MV-4-11 (cell line): ENCODE data around the gene MINDY2.
"Not testable (repeated sequence)": the region's sequence is repeated elsewhere in the genome, so short reads cannot be mapped to it uniquely, and the experiment has no call there.

Experiments
- DNase-seq: peaks from one replicate; lab custom pipeline; 2025; lab: John Stamatoyannopoulos, UW

The MINDY2 gene

DNA sequence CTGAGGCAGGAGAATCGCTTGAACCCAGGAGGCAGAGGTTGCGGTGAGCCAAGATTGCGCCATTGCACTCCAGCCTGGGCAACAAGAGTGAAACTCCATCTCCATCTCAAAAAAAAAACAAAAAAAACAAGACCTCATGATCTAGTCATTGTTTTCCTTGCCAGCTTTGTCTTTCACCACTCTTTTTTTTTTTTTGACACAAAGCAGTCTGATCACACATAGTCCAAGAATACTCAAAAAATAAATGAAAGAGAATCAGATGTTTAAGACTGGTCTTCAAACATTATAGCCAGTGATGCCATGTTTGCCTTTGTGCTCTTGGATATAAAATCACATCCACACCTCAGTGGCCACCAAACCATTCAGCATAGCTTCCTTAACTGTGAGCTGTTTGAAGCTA lies 15.8 kb upstream of the MINDY2 start:
- no peak for DNase-seq

DNA sequence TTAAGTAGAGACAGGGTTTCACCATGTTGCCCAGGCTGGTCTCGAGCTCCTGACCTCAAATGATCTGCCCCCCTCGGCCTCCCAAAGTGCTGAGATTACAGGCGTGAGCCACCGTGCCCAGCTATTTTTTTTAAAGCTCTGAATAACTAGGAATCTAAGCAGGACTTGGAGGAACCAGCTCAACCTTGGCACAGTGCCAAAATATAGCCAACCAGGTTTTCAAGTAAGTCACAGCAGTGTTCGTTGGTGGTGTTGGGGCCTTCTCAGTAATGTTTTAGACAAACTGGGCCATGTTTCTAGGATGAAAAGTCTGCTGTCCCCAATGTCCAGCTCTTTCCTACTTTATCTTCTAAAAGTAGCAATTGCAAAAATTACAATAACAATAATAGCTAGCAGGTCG lies 15.1 kb upstream of the MINDY2 start:
- DNase-seq, result no peak

DNA sequence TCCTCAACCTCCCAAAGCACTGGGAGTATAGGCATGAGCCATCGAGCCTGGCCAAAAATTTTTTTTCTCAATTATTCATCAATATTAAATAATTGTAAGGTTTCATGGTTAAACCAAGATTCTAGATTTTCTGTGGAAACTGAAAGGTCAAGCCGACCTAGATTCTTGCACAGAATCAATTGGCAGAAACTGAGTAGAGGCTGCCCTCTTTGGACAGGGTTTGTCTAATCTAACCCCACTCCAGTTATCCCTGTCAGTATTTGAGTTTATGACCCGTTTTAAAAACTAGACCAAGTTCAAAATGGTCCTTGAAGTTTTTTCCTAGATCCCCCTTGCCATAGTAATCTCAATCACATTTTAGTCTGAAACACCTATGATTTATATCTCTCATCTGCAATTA lies 13.0 kb upstream of the MINDY2 start:
- peak; percentile 21 for DNase-seq

DNA sequence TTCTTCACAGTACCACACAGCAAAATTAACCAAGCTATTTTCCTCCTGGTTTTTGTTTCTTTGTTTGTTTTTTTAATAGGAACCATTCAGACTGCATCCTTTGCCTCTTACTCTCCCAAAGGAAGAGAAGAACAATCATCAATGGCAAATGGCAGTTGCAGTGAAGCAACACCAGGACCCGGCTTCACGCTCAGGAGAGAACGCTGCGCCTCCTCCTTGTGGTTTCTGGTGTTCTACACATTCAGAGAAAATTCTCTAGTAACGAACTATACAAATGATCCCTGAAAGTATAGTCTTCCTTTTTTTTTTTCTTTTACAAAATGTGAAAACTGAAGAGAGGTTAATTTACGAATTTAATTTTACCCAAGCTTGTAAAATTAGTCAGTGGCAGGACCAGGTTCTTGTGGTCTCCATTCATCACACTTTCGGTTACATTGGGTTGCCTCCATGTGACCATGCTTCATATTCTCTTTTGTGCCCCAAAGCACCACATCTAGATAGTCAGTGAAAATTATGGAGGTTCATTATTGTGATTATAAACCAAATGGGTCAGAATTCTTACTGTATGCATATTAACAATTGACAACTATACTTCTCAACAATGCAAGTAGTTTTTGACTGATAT lies 10.6 kb upstream of the MINDY2 start:
- peak; percentile 57 for DNase-seq

DNA sequence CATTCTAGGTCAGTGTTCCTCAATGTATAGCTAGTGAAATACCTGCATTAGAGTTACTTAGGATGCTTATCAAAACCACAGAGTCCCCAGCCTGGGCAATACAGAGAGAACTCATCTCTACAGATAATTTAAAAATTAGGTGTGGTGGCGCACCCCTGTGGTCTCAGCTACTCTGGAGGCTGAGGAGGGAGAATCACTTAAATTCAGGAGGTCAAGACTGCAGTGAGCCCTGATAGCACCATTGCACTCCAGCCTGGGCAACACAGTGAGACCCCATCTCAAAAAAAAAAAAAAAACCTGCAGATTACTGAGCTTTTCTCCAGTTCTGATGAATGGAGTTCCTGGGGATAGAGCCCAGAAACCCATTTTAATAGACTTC lies 10.1 kb upstream of the MINDY2 start:
- no peak for DNase-seq

DNA sequence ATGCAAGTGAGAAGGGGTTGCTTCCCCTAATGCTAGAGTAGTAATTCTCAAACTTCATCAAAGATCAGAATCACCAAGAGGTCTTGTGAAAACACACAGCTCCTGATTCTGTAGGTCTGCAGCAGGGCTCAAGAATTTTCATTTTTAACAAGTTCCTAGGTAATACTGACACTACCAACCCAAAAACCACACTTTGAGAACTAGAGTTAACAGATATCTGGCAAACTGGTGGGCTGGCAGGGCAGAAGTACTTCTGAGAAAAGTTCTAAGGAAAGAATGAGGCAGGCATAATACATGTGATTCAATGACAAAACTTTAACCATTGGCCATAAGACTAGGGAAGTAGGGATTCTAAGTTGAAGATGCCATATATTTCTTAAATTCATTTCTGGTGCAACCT lies 8.8 kb upstream of the MINDY2 start:
- DNase-seq, result no peak

DNA sequence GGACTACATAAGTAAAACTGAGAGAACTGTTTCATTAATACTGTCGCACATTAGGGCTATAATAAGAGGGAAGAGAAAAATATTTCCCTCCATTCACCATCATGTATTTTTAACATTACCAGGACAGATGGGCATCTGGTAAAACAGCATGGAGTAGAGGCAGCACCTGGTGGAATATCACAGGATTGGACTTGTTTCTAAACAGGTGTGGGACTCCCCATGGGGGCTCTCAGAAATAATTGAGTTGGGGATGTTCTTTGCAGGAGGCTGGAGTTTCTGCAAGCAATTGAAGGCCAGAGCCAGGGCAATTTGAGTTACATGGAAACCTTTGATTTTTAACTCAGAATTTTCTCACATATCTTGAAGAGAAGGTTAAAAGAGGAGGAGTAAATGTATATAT lies 8.4 kb upstream of the MINDY2 start:
- no peak for DNase-seq

DNA sequence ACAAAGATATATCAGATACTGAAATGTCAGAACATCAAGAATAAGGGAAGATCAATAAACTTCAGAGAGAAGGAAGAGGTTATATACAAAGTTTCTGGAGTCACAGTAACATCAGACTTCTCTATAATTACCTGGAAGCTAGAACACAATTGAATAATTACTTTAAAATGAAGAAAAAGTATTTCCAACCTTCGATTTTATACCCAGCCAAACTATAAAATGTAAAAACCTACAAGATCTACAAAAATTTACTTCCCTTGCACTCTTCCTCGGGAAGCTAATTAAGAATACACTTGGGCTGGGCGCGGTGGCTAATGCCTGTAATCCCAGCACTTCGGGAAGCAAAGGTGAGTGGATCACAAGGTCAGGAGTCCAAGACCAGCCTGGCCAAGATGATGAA lies 6.6 kb upstream of the MINDY2 start:
- no peak for DNase-seq

DNA sequence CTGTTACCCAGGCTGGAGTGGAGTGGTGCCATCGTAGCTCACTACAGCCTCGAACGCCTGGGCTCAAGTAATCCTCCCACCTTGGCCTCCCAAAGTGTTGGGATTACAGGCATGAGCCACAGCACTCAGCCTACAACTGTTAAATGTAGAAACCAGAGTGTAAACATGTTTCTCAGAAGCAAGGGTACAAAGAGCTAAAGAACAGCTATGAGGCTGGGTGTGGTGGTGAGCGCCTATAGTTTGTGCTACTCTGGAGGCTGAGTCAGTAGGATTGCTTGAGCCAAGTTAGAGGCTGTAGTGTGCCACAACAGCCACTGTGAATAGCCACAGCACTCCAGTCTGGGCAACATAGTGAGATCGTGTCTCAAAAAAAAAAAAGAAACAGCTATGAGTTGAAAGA lies 4.8 kb upstream of the MINDY2 start:
- no peak for DNase-seq

DNA sequence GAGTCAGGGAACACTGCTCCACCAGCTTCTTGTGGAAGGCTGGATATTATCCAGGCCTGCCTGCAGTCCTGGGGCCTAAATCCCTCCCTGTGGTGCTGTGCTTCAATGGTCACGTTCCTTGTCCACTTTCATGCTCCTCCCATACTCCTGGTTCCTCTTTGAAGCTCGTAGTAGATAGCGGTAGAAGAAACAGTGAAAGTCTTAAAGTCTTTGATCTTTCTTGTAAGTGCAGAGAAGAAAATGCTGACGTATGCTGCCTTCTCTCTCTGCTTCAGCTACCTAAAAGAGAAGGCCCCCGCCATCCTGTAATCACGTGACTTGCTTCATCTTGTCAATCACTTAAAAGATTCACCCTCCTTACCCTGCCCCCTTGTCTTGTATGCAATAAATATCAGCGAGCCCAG lies 2.5 kb upstream of the MINDY2 start:
- peak; percentile 22 for DNase-seq

DNA sequence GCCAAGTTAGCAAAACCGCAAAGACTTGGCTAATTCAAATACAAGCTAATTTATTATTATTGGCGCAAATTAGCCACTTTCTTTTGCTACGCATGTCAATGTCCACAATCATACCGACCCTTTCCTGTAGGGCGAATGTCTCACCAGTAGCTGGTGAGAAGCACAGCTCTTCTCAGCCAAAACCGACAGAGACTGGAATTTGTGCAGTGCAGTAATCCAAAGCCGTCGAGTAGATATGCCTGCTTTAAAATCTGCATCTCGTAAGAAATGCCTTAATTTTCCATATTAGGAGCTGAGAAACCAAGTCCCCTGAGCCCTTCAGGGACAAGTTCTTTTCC lies 614 bp upstream of the MINDY2 start:
- peak; percentile 53 for DNase-seq

DNA sequence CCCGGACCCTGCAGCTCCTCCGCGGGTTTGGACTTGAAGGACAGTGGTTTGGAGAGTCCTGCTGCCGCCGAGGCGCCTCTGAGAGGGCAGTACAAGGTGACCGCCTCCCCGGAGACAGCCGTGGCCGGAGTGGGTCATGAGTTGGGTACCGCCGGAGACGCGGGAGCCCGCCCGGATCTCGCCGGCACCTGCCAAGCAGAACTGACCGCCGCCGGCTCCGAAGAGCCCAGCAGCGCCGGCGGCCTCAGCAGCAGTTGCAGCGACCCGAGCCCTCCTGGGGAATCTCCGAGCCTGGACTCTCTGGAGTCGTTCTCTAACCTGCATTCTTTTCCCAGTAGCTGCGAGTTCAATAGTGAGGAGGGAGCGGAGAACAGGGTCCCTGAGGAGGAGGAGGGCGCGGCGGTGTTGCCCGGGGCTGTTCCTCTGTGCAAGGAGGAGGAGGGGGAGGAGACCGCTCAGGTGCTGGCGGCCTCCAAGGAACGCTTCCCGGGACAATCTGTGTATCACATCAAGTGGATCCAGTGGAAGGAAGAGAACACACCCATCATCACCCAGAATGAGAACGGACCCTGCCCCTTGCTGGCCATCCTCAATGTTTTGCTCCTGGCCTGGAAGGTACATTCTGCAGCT lies 634 bp downstream of the MINDY2 start:
- no peak for DNase-seq

DNA sequence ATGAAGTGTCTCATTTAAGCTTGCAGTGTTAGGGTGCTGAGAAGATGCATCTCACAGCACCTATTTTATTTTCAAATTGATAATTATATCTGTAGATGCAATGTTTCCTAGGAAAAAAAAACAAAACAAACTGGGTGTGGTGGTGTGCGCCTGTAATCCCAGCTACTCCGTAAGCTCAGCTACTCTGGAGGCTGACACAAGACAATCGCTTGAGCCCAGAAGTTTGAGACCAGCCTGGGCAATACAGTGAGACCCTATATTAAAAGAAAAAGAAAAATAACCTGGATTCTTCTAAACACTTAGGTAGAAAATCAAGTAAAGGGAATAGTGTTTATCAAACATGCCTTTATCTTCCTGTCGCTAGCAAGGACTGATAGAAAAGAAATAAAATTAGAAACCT lies 1.9 kb downstream of the MINDY2 start:
- no peak for DNase-seq

DNA sequence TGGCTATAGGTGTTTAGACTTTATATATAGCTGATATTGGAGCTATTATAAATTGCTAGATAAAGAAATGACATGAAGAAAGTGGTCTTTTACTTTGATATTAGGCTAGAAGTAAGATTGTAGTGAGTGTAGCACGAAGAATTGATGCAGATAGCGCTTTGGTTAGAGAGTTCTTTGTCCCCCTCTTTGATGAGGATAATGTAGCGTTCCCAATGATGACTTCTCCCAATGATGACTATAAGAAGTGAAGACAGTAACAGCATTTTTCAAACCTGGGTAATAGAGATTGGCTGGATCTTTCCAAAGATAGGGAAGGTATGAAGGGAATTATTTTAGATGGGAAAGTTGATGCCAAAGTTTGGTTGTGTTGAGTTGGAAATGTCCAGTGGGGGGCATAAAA lies 4.3 kb downstream of the MINDY2 start:
- DNase-seq, result no peak

DNA sequence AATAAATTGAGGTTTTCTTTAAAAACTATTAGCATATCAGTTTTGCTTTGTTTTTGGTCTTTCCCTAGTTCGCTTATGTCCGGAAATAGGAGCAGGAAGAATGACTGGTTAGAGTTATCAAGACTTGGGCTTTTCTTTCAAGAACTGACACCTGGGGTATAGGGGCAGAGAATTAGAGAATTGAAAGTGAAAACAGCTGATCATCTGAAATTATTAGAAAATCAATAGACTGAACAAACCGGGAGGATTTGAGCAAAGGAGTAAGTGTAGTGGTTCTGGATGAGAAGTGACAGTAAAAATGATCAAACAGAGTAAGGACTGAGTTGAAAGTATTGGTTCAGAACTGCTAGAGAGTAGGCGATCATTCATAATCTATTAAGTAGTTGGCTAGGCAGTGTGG lies 6.0 kb downstream of the MINDY2 start:
- DNase-seq, result no peak

DNA sequence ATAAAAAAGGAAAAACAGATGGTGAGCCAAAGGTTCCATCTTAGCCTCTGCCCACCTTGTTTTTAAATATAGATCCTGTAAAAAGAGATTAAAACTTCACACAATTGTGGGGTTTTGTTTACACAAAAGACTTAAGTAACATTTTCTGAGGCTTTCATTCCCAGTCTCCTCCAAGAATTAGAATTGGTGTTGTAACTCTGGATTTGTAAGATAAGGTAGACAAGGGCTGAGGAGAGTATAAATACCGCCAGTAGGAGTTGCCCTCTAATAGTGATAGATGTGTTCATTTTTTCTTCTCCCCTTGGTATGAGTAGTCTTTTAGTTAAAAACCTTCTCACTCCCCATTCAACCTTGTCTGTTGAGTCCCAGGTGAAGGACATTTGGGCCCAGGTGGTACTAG lies 8.5 kb downstream of the MINDY2 start:
- DNase-seq, result no peak

DNA sequence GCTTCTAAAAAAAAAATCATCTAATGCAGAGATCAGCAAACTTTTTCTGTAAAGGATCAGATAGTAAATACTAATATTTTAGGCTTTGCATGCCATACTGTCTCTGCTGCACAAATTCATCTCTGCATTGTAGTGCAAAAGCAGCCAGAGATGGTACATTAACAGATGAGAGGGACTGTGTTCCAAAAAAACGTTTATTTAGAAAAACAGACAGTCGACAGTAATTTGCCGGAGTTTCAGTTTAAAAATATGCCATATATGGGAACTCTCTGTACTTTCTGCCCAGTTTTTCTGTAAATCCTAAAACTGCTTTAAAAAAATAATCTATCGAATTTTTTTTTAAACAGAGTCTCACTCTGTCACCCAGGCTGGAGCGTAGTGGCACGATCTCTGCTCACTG lies 14.3 kb downstream of the MINDY2 start:
- no peak for DNase-seq

DNA sequence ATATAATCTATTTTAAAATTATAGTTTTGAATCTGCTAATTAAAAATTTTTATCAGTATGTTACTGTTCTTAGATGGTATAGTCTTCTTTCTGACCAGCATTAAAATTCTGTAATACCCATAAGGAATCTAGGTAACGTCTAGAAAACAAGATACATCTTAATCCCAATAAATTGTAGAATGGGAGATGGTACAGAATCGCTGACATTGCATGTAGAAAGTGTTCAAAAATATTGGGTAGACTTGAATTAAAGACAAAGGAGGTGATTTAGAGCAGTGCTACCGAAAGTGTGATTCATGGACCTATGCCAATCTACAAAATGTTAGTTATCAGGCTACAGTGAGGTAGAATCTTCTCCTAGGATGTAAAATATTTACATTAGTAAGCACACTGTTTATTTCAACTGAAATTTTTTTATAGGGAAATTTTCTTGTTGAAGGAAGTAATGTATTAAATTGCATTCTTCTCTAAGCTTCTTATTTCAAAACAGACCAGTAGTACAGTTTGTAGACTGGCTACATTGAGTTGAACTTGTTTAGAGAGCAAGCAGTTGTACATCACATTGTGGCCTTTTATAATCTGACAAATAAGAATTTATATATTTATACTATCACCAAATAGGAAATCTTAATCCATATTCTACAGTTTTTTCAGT lies 17.1 kb downstream of the MINDY2 start:
- no peak for DNase-seq

DNA sequence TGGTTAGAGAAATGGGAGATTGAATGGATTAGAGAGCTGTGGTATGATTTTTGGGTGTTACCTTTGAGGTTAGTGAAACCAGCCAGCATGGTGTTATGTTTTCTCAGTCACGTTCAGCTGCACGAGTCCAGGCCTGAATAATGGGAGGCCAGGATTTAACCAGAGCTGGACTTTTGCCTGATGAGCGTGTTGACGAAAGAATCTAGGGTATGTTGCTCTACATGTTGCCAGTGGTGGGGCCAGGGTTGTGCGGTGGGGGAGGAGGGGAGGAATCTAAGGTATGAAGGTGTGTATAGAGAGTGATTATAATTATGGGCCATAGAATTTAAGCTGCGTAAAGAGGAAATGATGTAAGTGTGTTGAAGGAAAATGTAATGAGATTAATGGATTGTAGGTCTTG lies 22.8 kb downstream of the MINDY2 start:
- no peak for DNase-seq

DNA sequence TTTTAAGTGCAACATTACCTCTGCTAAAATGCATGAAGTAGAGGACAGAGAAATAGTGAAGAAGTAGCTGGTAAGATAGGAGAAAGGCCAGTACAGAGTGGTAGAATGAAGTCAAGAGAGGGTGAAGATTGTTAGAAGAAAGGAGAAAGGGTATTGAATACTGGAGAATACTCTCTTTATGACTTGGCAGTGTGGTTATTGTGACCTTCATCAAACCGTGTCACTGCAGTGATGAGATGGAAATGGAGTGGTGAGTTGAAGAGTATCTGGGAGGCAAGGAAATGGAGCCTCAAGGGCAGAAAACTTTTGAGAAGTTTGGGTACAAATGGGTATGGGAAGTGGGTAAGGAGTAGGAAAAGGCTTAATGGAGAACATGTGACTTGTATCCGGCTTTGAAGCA lies 24.7 kb downstream of the MINDY2 start:
- no peak for DNase-seq

DNA sequence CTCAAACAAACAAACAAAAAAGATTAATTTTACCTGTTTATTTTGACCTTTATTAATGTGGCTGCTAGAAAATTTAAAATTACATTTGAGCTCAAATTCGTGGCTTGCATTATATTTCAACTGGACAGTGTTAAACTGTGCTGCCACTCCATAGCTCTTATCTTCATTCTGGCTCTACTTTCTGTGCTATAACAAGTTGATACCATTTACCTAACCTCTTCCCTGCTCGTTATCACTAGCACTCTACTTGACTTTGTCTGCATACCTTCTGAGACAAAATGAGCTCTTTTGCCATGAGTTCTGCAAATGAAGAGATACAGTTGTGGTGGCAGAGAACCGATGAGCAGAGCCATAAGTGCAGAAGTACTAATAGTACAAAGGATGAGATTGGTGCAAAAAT lies 26.4 kb downstream of the MINDY2 start:
- DNase-seq, result no peak

DNA sequence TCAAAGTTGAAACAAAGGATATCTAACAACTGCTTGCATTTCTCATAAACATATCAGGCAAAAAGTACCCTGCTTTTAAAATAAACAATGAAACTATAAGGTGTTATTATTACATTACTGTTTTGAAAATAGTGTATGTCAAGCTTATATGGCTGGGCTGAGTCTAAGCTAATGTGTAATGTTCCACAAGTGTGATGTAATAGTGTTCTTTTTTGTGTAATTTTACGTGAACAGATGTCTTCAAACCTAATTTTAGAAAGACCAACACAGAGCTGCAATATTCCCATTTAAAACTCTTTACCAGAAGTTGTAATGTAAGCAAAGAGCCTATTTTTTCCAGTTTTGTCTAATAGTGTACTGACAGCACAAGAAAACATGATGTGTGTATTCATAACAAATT lies 34.0 kb downstream of the MINDY2 start:
- DNase-seq, result peak; percentile 59

DNA sequence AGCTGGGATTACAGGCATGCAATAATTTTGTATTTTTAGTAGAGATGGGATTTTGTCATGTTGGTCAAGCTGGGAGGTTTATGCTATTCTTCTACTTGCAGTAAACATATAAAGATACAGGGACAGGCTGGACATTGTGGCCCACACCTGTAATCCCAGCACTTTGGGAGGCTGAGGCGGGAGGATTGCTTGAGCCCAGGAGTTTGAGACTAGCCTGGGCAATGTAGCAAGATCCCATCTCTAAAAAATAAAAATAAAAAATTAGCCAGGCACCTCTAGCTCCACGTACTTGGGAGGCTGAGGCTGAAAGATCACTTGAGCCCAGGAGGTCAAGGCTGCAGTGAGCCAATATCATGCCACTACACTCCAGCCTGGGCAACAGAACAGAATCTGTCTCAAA lies 52.2 kb downstream of the MINDY2 start:
- not testable (repeated sequence) for DNase-seq

DNA sequence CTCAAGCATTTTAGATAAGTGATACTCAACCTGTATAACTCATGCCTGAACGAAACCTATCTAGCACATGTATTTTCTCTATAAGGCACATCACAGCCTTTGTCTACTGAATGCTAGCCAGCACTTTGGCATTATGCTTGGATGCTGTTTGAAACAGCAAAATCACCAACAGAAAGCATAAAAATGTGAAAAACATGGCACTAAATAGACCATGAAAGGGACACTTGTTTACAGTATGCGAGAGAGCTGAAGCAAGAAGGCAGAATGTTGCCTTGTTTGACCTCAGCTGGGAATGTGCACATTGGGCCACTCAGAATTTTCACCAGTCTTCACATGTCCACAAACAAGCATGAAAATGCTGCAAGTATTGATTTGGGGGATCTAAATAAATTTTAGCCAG lies 59.5 kb downstream of the MINDY2 start:
- DNase-seq, result no peak
